Type B pancreatic cell (in vitro differentiated cells): ENCODE data around the gene UBE2F. TPM values are rescaled to one million over a fixed set of nuclear protein-coding genes. Genes with fewer than 3 reads are reported as not detected.
A peak's percentile ranks its signal among the peaks of the same experiment; 100 is the strongest.

ENCODE experiments used
- DNase-seq: peaks from one replicate; pipeline ENCODE4 v3.0.0; 2021; ENCODE audit warnings: mixed read lengths; ENCODE audit not compliant: unreplicated experiment; ENCODE audit errors: extremely low spot score
- H3K27ac Mint-ChIP-seq: 2 replicates; pipeline ENCODE4 v1.8.0; 2021; ENCODE audit warnings: mild to moderate bottlenecking, mixed read lengths
- H3K27me3 Mint-ChIP-seq: 2 replicates; pipeline ENCODE4 v1.8.0; 2021; ENCODE audit warnings: mixed read lengths
- H3K36me3 Mint-ChIP-seq: 2 replicates; pipeline ENCODE4 v1.8.0; 2021; ENCODE audit warnings: mixed read lengths
- H3K4me1 Mint-ChIP-seq: one replicate; pipeline ENCODE4 v1.8.0; 2021; ENCODE audit warnings: mixed read lengths; ENCODE audit not compliant: unreplicated experiment
- H3K4me3 Mint-ChIP-seq: 2 replicates; pipeline ENCODE4 v1.8.0; 2021; ENCODE audit warnings: mild to moderate bottlenecking, mixed read lengths
- H3K9me3 Mint-ChIP-seq: 2 replicates; pipeline ENCODE4 v1.8.0; 2021; ENCODE audit warnings: mixed read lengths
- CTCF ChIP-seq: fragments of 200-600 bp; sonication (generic); conservative IDR thresholded peaks from 2 replicates; pipeline ENCODE4 v1.5.0; 2021; ENCODE audit warnings: antibody characterized with exemption, mild to moderate bottlenecking
- total RNA-seq: library from RNA; stranded (reverse); gene quantifications from 2 replicates; pipeline ENCODE4 v1.2.1, GENCODE V29; 2021; ENCODE audit warnings: low replicate concordance

Gene UBE2F
- total RNA-seq, 1 donor from 2014 or later, result 43.1 TPM

GRCh38 chr2:238060542-238061314, 93.9 kb downstream of the UBE2F start, which contains the start of gene SCLY:
Gene SCLY (plus strand): TSS chr2:238061001. CDS start chr2:238061055, 54 bp downstream.
- Mint-ChIP-seq H3K4me1 (peaks cover 36% of the 10 kb centered on the region), H3K27ac (peak within 1 kb of the TSS; percentile 86), H3K9me3 (no peaks in the 10 kb centered on the region), H3K27me3 (peaks cover 3% of the 10 kb centered on the region), H3K36me3 (peaks cover 5% of the 10 kb centered on the region), H3K4me3 (peak within 1 kb of the TSS; percentile 94)
- no peak for TF ChIP-seq CTCF
- DNase-seq, result peak; percentile 94

DNA sequence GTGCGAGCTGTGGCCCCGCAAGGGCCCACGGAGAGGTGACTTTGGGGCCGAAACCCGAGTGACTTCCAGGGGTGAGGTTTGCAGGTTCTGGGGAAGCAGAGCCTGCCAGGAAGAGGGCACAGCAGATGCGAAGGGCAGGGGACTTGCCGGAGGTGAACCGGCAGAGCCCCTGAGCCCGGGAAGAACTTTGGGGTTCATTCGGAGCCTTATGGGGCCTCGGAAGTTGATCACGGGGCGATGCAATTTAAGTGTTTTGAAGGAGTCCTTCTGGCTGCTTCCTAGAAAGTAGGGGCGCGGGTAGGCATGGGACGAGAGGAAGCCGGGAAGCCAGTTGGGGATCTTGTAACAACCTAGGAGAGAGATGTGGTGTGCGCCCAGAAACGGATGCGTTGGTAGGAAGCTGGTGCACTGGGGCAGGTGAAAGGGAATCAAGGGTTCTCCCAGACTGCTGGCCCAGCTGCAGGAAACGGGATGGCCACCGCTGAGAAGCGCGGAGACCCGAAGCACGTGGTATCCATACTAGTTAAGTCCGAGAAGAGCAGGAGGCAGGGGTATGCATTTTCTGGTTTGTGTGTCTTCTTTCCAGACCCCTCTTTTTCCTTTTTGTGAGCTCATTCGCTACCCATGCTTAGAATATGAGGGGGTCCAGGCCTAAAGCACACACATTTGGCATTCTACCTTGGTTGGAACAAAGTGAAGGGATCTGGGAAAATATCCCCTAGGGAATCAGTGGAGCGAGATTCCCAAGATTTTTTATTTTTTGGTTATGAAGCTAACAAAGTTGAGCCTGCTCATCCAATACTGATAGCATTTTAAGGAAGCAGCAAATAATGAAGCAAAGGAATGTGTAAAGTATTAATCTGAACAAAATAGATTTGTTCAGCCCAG, 94.7 kb downstream of the UBE2F start:
- no peak for TF ChIP-seq CTCF

GRCh38 chr2:238063414-238064189, 96.8 kb downstream of the UBE2F start:
- Mint-ChIP-seq H3K27me3 (no peaks in the 10 kb centered on the region), H3K27ac (peak overlapping the region; percentile 41), H3K9me3 (no peaks in the 10 kb centered on the region), H3K36me3 (peaks cover 23% of the 10 kb centered on the region), H3K4me1 (peaks cover 36% of the 10 kb centered on the region), H3K4me3 (peak overlapping the region; percentile 72)
- no peak for TF ChIP-seq CTCF
- DNase-seq, result no peak

More for the DNA sequence above, 94.7 kb downstream of the UBE2F start:
- no peaks in the 10 kb centered on the region for H3K9me3 Mint-ChIP-seq
- peak overlapping the region; percentile 94 for H3K4me3 Mint-ChIP-seq
- DNase-seq, result no peak
- peaks cover 3% of the 10 kb centered on the region for H3K27me3 Mint-ChIP-seq
- peak overlapping the region; percentile 86 for H3K27ac Mint-ChIP-seq
- peaks cover 36% of the 10 kb centered on the region for H3K4me1 Mint-ChIP-seq
- H3K36me3 Mint-ChIP-seq, result peaks cover 11% of the 10 kb centered on the region

DNA sequence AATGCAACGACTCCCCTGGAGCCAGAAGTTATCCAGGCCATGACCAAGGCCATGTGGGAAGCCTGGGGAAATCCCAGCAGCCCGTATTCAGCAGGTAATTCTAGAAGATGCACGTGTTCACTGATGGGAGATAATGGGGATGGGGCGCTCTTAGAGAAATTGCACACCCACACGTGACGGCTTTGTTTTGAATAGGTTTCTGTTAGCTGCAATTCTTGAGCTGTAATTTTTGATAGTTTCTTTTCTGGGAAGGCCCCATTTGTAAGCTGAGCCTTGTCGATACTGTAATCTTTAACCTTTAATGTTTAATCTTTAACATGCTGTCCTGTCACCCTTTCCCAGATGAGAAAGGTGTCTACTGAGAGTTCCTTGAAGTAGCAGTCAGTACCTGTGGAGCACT, 97.6 kb downstream of the UBE2F start:
- Mint-ChIP-seq H3K4me1 (peaks cover 33% of the 10 kb centered on the region), H3K27ac (no peak overlapping the region), H3K4me3 (peak overlapping the region; percentile 29), H3K36me3 (peaks cover 26% of the 10 kb centered on the region), H3K9me3 (no peaks in the 10 kb centered on the region), H3K27me3 (no peaks in the 10 kb centered on the region)
- TF ChIP-seq CTCF, result no peak
- DNase-seq, result no peak
